H1 (cell line): Measurements from ENCODE around the gene TOR4A. TPM values are rescaled to one million over a fixed set of nuclear protein-coding genes. Genes with fewer than 3 reads are reported as not detected.

Source experiments
- CTCF ChIA-PET: fragments of 300-600 bp; sonication (Branson Sonifier 250); formaldehyde crosslinking; loops from one replicate; lab custom pipeline; 2021; ENCODE audit not compliant: partially characterized antibody; lab: Charles Lee
- POLR2A ChIA-PET: fragments of 300-600 bp; sonication (Branson Sonifier 250); formaldehyde crosslinking; loops from one replicate; lab custom pipeline; 2021; ENCODE audit warnings: inconsistent platforms; ENCODE audit not compliant: partially characterized antibody; lab: Charles Lee
- DNase-seq, 2 experiments: peaks; one replicate each; pipeline versions ENCODE4 v3.0.0 to v3.0.0-alpha.2; 2010 to 2022; ENCODE audit warnings: low spot score in 2 of 2, low read depth in 1 of 2, mixed read lengths in 1 of 2
- FAIRE-seq: peaks from 2 replicates; lab custom pipeline; 2011; peaks lifted over from hg19 to GRCh38; lab: Jason Lieb, UNC
- H2AFZ ChIP-seq: 2 replicates; pipeline ENCODE4 v1.8.1; 2012; ENCODE audit warnings: low read length, inconsistent platforms
- H2AK5ac ChIP-seq: 2 replicates; pipeline ENCODE4 v1.6.1; 2013; ENCODE audit warnings: low read depth, low read length
- H2BK120ac ChIP-seq: replicated peaks from 2 replicates; pipeline ENCODE3; 2013; ENCODE audit warnings: low read depth, low read length, inconsistent platforms
- H2BK12ac ChIP-seq: 2 replicates; pipeline ENCODE4 v1.6.1; 2013; ENCODE audit warnings: low read depth, low read length
- H2BK15ac ChIP-seq: 2 replicates; pipeline ENCODE4 v1.6.1; 2013; ENCODE audit warnings: low read length
- H2BK20ac ChIP-seq: 2 replicates; pipeline ENCODE4 v1.6.1; 2013; ENCODE audit warnings: low read length
- H2BK5ac ChIP-seq: 2 replicates; pipeline ENCODE4 v1.6.1; 2013; ENCODE audit warnings: low read depth, low read length
- H3K14ac ChIP-seq: 2 replicates; pipeline ENCODE4 v1.6.1; 2013; ENCODE audit warnings: inconsistent platforms; ENCODE audit not compliant: insufficient read length
- H3K18ac ChIP-seq: 2 replicates; pipeline ENCODE4 v1.6.1; 2013; ENCODE audit warnings: low read length; ENCODE audit errors: extremely low read depth
- H3K23ac ChIP-seq: 2 replicates; pipeline ENCODE4 v1.6.1; 2013; ENCODE audit warnings: inconsistent platforms; ENCODE audit not compliant: insufficient read length
- H3K23me2 ChIP-seq: 2 replicates; pipeline ENCODE4 v1.6.1; 2013; ENCODE audit warnings: low read depth, low read length
- H3K27ac ChIP-seq: 2 replicates; pipeline ENCODE4 v1.6.1; 2011; ENCODE audit warnings: low read depth, low read length, inconsistent platforms
- H3K27me3 ChIP-seq, 4 experiments: replicated peaks in 1 of 4; 1 replicate in 1 of 4; 2 replicates in 3 of 4; pipeline versions ENCODE4 v1.6.1 to v1.8.1; 2011 to 2013; ENCODE audit warnings: low read length in 3 of 4, mild to moderate bottlenecking in 3 of 4, inconsistent platforms in 2 of 4, mixed read lengths in 2 of 4, moderate library complexity in 1 of 4; ENCODE audit not compliant: control insufficient read depth in 3 of 4, insufficient read depth in 3 of 4; ENCODE audit errors: extremely low read depth in 1 of 4
- H3K36me3 ChIP-seq, 4 experiments: 2 replicates each; pipeline versions ENCODE4 v1.6.1 to v1.8.1; 2011 to 2013; ENCODE audit warnings: mild to moderate bottlenecking in 4 of 4, low read length in 3 of 4, moderate library complexity in 2 of 4, control low read depth in 1 of 4, inconsistent platforms in 1 of 4; ENCODE audit not compliant: insufficient read depth in 4 of 4, control insufficient read depth in 2 of 4
- H3K4ac ChIP-seq: replicated peaks from 2 replicates; pipeline ENCODE3; 2013; ENCODE audit warnings: low read length, low read depth, mixed read lengths, inconsistent platforms; ENCODE audit not compliant: insufficient read length
- H3K4me1 ChIP-seq, 4 experiments: replicated peaks in 1 of 4; 1 replicate in 1 of 4; 2 replicates in 3 of 4; pipeline versions ENCODE4 v1.6.1 to v1.8.1; 2011 to 2013; ENCODE audit warnings: low read length in 3 of 4, inconsistent platforms in 2 of 4, mixed read lengths in 1 of 4; ENCODE audit not compliant: insufficient read depth in 4 of 4, control insufficient read depth in 3 of 4
- H3K4me2 ChIP-seq, 2 experiments: 2 replicates each; pipeline versions ENCODE4 v1.6.1 to v1.8.1; 2011 to 2013; ENCODE audit warnings: low read depth in 2 of 2, low read length in 2 of 2, control low read depth in 1 of 2, inconsistent platforms in 1 of 2, mild to moderate bottlenecking in 1 of 2; ENCODE audit not compliant: insufficient read depth in 1 of 2
- H3K4me3 ChIP-seq, 4 experiments: fragments of 200-600, 300-600 bp in 1 of 4; sonication (generic), shearing (Covaris generic), sonication (Bioruptor Twin) in 1 of 4; 2 replicates each; pipeline versions ENCODE4 v1.5.1 to v1.8.1; 2011 to 2016; ENCODE audit warnings: low read length in 4 of 4, low read depth in 3 of 4, control low read depth in 2 of 4, inconsistent platforms in 2 of 4, mild to moderate bottlenecking in 2 of 4, mixed read lengths in 1 of 4, moderate library complexity in 1 of 4; ENCODE audit not compliant: insufficient read depth in 2 of 4; ENCODE audit errors: extremely low read depth in 1 of 4
- H3K56ac ChIP-seq: replicated peaks from 2 replicates; pipeline ENCODE3; 2013; ENCODE audit warnings: low read depth, mild to moderate bottlenecking, mixed read lengths, low read length, inconsistent platforms; ENCODE audit not compliant: insufficient read length
- H3K79me1 ChIP-seq: 2 replicates; pipeline ENCODE4 v1.6.1; 2013; ENCODE audit warnings: low read depth, low read length, control low read depth
- H3K79me2 ChIP-seq, 2 experiments: 2 replicates each; pipeline versions ENCODE4 v1.6.1 to v1.8.1; 2012 to 2013; ENCODE audit warnings: low read length in 2 of 2, mild to moderate bottlenecking in 2 of 2, inconsistent platforms in 1 of 2; ENCODE audit not compliant: insufficient read depth in 2 of 2, control insufficient read depth in 1 of 2
- H3K9ac ChIP-seq, 4 experiments: replicated peaks in 1 of 4; 1 replicate in 1 of 4; 2 replicates in 3 of 4; pipeline versions ENCODE4 v1.6.1 to v1.8.1; 2011 to 2013; ENCODE audit warnings: low read depth in 3 of 4, low read length in 3 of 4, control low read depth in 2 of 4, mild to moderate bottlenecking in 2 of 4, moderate library complexity in 2 of 4, inconsistent platforms in 1 of 4; ENCODE audit errors: extremely low read depth in 1 of 4
- H3K9me3 ChIP-seq, 2 experiments: 2 replicates each; pipeline versions ENCODE4 v1.6.1 to v1.8.1; 2012 to 2013; ENCODE audit warnings: mild to moderate bottlenecking in 2 of 2, moderate library complexity in 2 of 2, control low read depth in 1 of 2, inconsistent platforms in 1 of 2, low read depth in 1 of 2, low read length in 1 of 2, mixed read lengths in 1 of 2; ENCODE audit not compliant: insufficient read depth in 2 of 2
- H4K20me1 ChIP-seq, 2 experiments: replicated peaks in 1 of 2; 2 replicates each; pipeline versions ENCODE3 to v1.8.1; 2011 to 2013; ENCODE audit warnings: inconsistent platforms in 2 of 2, low read length in 2 of 2, mild to moderate bottlenecking in 1 of 2; ENCODE audit not compliant: insufficient read depth in 2 of 2, control insufficient read depth in 1 of 2
- H4K5ac ChIP-seq: 2 replicates; pipeline ENCODE4 v1.6.1; 2013; ENCODE audit warnings: low read length, low read depth, mixed read lengths, inconsistent platforms; ENCODE audit not compliant: insufficient read length
- H4K8ac ChIP-seq: 2 replicates; pipeline ENCODE4 v1.8.0; 2013; ENCODE audit warnings: mild to moderate bottlenecking, moderate library complexity, low read length, inconsistent platforms; ENCODE audit not compliant: insufficient read depth; ENCODE audit errors: extremely low read depth
- H4K91ac ChIP-seq: replicated peaks from 2 replicates; pipeline ENCODE3; 2013; ENCODE audit warnings: low read length, mixed read lengths, inconsistent platforms; ENCODE audit not compliant: insufficient read length
- CREB1 ChIP-seq: IDR thresholded peaks from 2 replicates; pipeline ENCODE4 v1.6.1; 2012; ENCODE audit warnings: inconsistent platforms
- CTCF ChIP-seq, 3 experiments: IDR thresholded peaks; 1 replicate in 2 of 3; 2 replicates in 1 of 3; pipeline versions ENCODE4 v1.5.1 to v1.6.1; 2011; ENCODE audit warnings: low read length in 3 of 3, mild to moderate bottlenecking in 3 of 3, inconsistent platforms in 2 of 3, low read depth in 1 of 3, moderate library complexity in 1 of 3; ENCODE audit not compliant: insufficient read depth in 1 of 3; ENCODE audit errors: control extremely low read depth in 1 of 3
- E2F6 ChIP-seq: IDR thresholded peaks from 2 replicates; pipeline ENCODE4 v1.6.1; 2012; ENCODE audit warnings: inconsistent platforms
- WGBS, 2 experiments: shearing (Covaris generic) in 1 of 2; methylation state at CpG; one replicate each; pipeline versions ENCODE4 v1.1.6 to v1.1.7; 2013 to 2015; ENCODE audit warnings: low lambda C conversion rate in 2 of 2, mixed read lengths in 2 of 2, inconsistent platforms in 1 of 2, low coverage in 1 of 2, missing lambda C conversion rate in 1 of 2; ENCODE audit not compliant: insufficient replicate concordance in 2 of 2, insufficient coverage in 1 of 2, insufficient read length in 1 of 2; ENCODE audit errors: extremely low coverage in 1 of 2, missing lambda C conversion rate in 1 of 2; 5-methylcytosine and 5-hydroxymethylcytosine counted together
- polyA plus RNA-seq, 7 experiments: library from polyadenylated mRNA; depleted of rRNA in 3 of 7; stranded (reverse) in 5 of 7; unstranded in 2 of 7; fragments of >200 nt in 5 of 7; fragments of 200-250 nt in 2 of 7; gene quantifications; 1 replicate in 5 of 7; 2 replicates in 1 of 7; 4 replicates in 1 of 7; pipeline versions ENCODE4 v1.2.1 to v1.2.3, GENCODE V29; 2011 to 2013; ENCODE audit warnings: missing spikeins in 2 of 7, mixed read lengths in 2 of 7
- total RNA-seq: library from RNA; stranded (reverse); fragmentation: NEBNext Ultra II Directional; extraction: Animal tissue kit (Norgen Biotek cat#: 25700); gene quantifications from 2 replicates; pipeline ENCODE4 v1.2.1, GENCODE V29; 2021

TOR4A gene
- total and polyA plus RNA-seq, 2 of the 8 experiments (the other 6 are each of a cell fraction or from before 2014, with no cell fraction given) = 8.4 to 9.3 TPM

- FAIRE-seq (no peak), DNase-seq (no peak)
These were observed 24.7 kb upstream of the TOR4A start for GRCh38 chr9:137252555-137253506.

More at GRCh38 chr9:137252555-137253506, 24.7 kb upstream of the TOR4A start:
- TF ChIP-seq E2F6 (0 out of 2 replicates have a peak, but pooled peaks have one; percentile 34), CREB1 (no peak), CTCF (IDR thresholded peaks at IDR 0.05; ENCODE audit: control extremely low read depth in 1 of 3, insufficient read depth in 1 of 3, low read depth in 1 of 3, low read length in 3 of 3) (no peak)
- CTCF ChIA-PET = interaction anchor here (0.6 to 2.5 kb wide), 16 partner anchors 8 to 223 kb away, joined by 3 to 28 read pairs (median 4); partner anchors contain the start of genes RNF224, TOR4A and TUBB4B
- peaks cover 0 to 5% of the 10 kb centered on the region in 2 experiments for H4K20me1 ChIP-seq
- no peak overlapping the region for H3K14ac ChIP-seq
- POLR2A ChIA-PET = interaction anchor here (47.8 to 69.9 kb wide), 2 partner anchors 4 to 18 kb away, joined by 1462 read pairs; partner anchors contain the start of genes CYSRT1, NDOR1, NELFB and RNF208
- no peak overlapping the region for H3K4me3 ChIP-seq
- H3K79me2 ChIP-seq = peaks cover 0 to 13% of the 10 kb centered on the region in 2 experiments; a peak in 2 of 4 replicates
- no peak overlapping the region for H2BK120ac ChIP-seq
- H3K18ac ChIP-seq = no peak overlapping the region
- H2BK5ac ChIP-seq = no peak overlapping the region
- no peak overlapping the region for H2BK15ac ChIP-seq
- H3K23ac ChIP-seq = no peak overlapping the region
- H3K9me3 ChIP-seq = no peaks in the 10 kb centered on the region
- H4K8ac ChIP-seq = peak overlapping the region; percentile 0; the same call in 1 of the 2 replicates
- H3K4me1 ChIP-seq = peaks cover 0 to 21% (median 16%) of the 10 kb centered on the region in 4 experiments; a peak in 5 of 7 replicates
- 85% methylated on average over 28 of the region's 35 CpGs; no CpG with 5 or more reads in 1 of the 2 experiments for WGBS, 2 experiments
- no peak overlapping the region for H3K4ac ChIP-seq
- H3K27me3 ChIP-seq = peaks cover 0 to 7% (median 0%) of the 10 kb centered on the region in 4 experiments; a peak in 3 of 7 replicates
- peaks cover 9% of the 10 kb centered on the region for H3K79me1 ChIP-seq
- no peak overlapping the region for H2AFZ ChIP-seq
- no peak overlapping the region for H2AK5ac ChIP-seq
- H3K4me2 ChIP-seq = peak overlapping the region in 1 of 2 experiments; percentile 28; a peak in 1 of 4 replicates
- H2BK20ac ChIP-seq = no peak overlapping the region
- H3K36me3 ChIP-seq = peaks cover 0 to 9% (median 4%) of the 10 kb centered on the region in 4 experiments; a peak in 2 of 8 replicates
- H2BK12ac ChIP-seq = 0 out of 2 replicates have a peak overlapping the region, but pooled peaks have one; percentile 7
- no peak overlapping the region for H4K91ac ChIP-seq
- H3K56ac ChIP-seq = no peak overlapping the region
- peaks cover 14% of the 10 kb centered on the region; the same call in 1 of the 2 replicates for H3K23me2 ChIP-seq
- no peak overlapping the region for H3K27ac ChIP-seq
- H3K9ac ChIP-seq = no peak overlapping the region
- H4K5ac ChIP-seq = no peak overlapping the region
